ENCODE results near the gene DLK1.

DNA sequence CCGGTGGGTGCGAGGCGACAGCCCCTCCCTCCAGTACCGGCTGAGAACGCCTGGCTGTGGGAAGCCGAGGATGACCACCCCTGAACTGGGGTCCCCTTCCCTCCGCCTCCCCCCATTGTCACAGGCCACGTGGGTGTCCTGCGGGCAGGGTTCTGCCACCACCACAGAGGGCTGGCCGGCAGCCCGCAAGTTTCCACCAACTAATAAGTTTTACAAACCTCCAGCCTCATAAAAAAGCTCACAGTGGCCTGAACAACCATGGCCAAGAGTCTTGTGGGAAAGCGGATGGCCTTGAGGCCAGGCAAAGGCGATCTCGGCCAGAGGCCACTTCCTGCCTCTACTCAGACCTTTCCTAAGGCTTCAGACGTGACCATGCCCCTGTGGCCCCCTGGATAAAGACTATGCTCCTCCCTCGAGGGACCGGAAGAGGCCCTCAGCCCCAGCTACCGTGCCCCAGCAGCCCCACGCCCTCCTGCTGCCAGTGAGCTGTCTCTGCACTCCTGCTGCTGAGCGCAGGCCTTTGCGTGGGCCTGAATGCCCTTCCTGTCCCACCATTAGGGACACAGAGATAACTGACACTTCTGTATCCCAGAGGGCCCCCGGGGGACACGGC lies 46.1 kb upstream of the DLK1 start:
- TF ChIP-seq POLR2AphosphoS5 (IDR thresholded peaks at IDR 0.05; ENCODE audit: borderline replicate concordance, low read depth, low read length): no peak
- TF ChIP-seq EZH2 (IDR thresholded peaks at IDR 0.05): no peak
- no peak for TF ChIP-seq FOXP2 (optimal IDR thresholded peaks at IDR 0.05; ENCODE audit: control extremely low read depth, extremely low read length, insufficient read depth)

All from SK-N-MC (cell line).